Epithelial cell of proximal tubule (primary cell): ENCODE results near the gene SMIM23. TPM values are rescaled to one million over a fixed set of nuclear protein-coding genes. Genes with fewer than 3 reads are reported as not detected.

ENCODE experiments used
- DNase-seq: peaks from one replicate; pipeline ENCODE4 v3.0.0-alpha.2; 2011; ENCODE audit warnings: low read depth
- H3K4me3 ChIP-seq: 2 replicates; pipeline ENCODE4 v1.5.1; 2011; ENCODE audit warnings: low read depth, mild to moderate bottlenecking, low read length
- total RNA-seq: library from RNA; depleted of rRNA; stranded (reverse); fragments of >200 nt; gene quantifications from 2 replicates; pipeline ENCODE4 v1.2.3, GENCODE V29; 2015
- TF ChIP-seq, protein P1 (sequence below): conservative IDR thresholded peaks from 2 replicates; pipeline ENCODE4 v1.5.1; 2012; ENCODE audit warnings: low read depth, mild to moderate bottlenecking, low read length

The SMIM23 gene
- total RNA-seq, 1 donor from 2014 or later, result not detected

DNA sequence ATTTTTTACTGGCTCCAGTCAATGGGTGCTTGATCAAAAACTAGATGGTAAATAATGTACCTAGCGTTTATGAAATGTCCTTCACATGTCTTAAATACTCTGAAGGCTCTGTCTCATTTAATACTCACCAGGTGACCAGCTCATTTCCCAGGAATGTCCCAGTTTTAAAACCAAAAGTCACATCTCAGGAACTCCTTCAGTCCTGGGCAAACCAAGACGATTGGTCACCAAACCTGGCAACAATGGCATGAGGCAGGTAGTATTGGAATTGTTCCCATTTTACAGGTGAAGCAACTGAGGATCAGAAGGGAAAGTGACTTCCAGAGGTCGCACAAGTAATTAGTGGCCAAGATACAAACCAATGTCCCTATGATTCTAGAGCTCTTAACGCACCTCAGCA lies 27.7 kb downstream of the SMIM23 start:
- no peak for DNase-seq
- H3K4me3 ChIP-seq, result no peak overlapping the region
- TF ChIP-seq, protein P1, sequence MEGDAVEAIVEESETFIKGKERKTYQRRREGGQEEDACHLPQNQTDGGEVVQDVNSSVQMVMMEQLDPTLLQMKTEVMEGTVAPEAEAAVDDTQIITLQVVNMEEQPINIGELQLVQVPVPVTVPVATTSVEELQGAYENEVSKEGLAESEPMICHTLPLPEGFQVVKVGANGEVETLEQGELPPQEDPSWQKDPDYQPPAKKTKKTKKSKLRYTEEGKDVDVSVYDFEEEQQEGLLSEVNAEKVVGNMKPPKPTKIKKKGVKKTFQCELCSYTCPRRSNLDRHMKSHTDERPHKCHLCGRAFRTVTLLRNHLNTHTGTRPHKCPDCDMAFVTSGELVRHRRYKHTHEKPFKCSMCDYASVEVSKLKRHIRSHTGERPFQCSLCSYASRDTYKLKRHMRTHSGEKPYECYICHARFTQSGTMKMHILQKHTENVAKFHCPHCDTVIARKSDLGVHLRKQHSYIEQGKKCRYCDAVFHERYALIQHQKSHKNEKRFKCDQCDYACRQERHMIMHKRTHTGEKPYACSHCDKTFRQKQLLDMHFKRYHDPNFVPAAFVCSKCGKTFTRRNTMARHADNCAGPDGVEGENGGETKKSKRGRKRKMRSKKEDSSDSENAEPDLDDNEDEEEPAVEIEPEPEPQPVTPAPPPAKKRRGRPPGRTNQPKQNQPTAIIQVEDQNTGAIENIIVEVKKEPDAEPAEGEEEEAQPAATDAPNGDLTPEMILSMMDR, result no peak

DNA sequence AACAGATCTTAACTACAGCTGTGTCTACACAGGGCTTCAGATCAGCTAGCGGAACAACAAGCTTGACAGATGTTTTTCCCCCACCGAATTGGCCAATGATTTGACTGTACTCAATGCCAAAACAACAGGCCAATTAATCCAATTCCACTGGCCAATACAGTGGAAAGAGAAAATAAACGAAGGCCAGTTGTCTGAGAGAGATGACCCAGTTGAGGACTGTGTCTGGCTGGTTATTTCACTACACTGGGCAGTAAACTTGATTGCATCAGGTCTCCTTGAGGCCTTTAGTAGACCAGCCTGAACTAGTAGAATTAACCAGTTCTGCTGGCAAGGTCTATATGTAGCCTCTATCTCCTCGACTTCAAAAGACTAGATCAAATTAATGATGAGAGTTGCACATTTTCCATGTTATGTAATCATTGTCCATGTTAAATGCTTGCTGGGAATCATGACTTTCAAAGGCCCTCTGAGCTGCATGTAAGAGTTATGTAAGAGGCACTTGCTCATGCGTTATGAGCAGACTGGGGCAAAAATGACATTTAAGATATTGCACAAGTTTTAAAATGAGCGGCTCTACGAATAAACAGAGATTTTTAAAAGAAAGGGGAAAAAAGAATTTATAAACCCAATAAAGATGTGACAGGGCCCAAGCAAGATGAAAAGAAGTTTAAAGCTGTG lies 28.3 kb downstream of the SMIM23 start:
- no peak overlapping the region for H3K4me3 ChIP-seq
- TF ChIP-seq, protein P1, result no peak
- no peak for DNase-seq

DNA sequence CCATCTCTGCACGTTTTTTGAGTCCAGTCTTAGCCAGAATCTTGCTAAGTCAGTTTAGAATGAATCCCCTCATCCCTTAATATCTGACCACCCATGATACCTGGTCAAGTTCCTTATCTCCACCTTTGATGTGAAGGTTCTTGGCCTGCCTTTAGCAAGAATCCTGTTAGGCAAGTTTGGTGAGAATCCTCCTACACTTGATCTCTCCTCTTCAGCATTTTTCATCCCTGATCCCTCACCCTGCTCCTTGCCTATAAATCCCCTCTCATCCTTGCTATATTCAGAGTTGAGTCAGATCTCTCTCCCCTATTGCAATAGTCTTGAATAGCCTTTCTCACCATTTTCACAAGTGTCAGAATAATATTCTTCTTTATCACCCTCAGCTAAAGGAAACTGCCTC lies 31.0 kb downstream of the SMIM23 start:
- no peak for DNase-seq
- TF ChIP-seq, protein P1, result no peak
- no peak overlapping the region for H3K4me3 ChIP-seq

DNA sequence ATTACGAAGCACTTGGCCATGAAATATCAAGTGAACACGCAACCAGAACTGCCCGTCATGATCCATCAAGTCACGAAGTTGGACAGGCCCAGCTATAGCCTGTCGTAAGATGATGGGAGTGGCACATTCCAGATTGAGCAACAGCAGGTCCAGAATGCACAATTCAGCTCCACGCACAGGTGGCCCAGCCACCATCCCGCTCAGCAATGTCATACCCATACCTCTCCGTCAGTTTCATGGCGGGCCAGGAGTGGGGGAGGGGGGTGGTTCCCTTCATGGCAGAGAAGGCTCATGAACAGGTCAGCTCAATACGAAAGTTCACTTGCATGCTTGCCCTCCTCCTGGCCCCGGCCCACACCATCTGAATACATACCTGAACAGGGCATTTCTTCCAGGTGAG lies 34.9 kb downstream of the SMIM23 start:
- no peak overlapping the region for H3K4me3 ChIP-seq
- TF ChIP-seq, protein P1, result no peak
- DNase-seq, result no peak

DNA sequence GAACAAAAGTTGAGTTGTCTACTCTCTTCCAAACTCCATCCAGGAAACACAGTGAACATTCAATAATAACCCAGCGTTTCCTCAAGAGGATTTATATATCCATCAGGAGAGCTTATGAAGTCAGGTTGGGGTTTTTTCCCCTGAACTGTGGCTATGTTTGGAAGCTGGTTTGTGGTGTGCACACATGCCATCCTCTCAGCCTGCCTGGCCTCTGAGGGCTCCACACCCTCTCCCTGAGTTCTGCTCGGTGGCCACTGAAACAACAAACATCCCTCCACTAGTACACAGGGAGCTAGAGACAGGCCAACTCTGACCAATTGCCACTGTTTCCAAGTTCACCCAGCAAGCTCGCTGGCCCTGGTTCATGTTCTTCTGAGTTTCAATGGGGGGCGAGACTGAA lies 35.7 kb downstream of the SMIM23 start:
- TF ChIP-seq, protein P1, result no peak
- DNase-seq, result no peak

DNA sequence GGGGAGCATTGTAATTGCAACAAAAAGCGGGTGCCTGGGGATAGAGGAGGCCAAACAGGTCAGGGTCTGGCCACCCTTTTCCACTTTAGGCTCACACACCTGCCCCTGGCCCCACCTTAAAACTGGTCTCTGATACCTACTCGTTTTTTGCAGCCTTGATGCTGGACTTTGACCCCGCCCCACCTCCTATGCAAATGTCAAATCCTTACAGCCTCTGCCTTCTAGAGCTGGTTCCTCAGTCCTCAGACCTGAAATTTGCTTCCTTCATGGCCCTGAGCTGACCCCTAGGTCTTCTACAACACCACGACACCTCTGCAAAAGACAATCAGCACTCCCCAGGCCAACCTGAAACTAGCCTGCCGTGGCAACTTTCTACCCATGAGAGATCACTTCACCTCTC lies 37.7 kb downstream of the SMIM23 start:
- TF ChIP-seq, protein P1, result no peak
- H3K4me3 ChIP-seq, result no peak overlapping the region
- DNase-seq, result no peak

More for the DNA sequence above, 35.7 kb downstream of the SMIM23 start:
- no peak overlapping the region for H3K4me3 ChIP-seq

DNA sequence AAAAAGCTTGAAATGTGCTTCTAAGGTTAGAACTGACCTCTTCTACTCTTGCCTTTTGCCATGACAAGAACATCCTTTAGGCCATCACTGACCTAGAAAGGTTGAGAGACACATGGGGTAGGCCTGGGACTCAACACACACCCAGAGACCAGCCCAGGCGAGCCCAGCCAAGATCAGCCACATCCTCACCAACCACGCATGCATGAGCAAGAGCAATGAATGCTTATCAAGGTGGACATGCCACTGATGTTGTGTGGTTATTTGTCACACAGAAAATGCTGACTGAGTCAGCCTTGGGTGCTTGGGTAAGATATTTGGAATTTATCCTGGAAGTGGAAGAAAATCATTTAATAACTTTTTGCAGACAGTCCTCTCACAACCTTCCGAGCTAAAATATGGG lies 39.4 kb downstream of the SMIM23 start:
- no peak for DNase-seq
- H3K4me3 ChIP-seq, result no peak overlapping the region
- TF ChIP-seq, protein P1, result no peak
